HT-29 (cell line): ENCODE measurements around the gene MRPS12. TPM values are rescaled to one million over a fixed set of nuclear protein-coding genes. Genes with fewer than 3 reads are reported as not detected.

Experiments
- DNase-seq: peaks from one replicate; pipeline ENCODE4 v3.0.0-alpha.2; 2015; ENCODE audit warnings: low spot score
- total RNA-seq: library from RNA; depleted of rRNA; stranded (reverse); fragments of >200 nt; shearing (Covaris generic); gene quantifications from 2 replicates; pipeline ENCODE4 v1.2.3, GENCODE V29; 2014; rRNA removed

Gene MRPS12
- total RNA-seq, 1 experiment from 2014 or later: 367 TPM

GRCh38 chr19:38975214-38975860 lies 44.6 kb downstream of the MRPS12 start, which contains the start of gene FBXO17:
Gene FBXO17, minus strand, starts transcription at chr19:38975742. Its CDS starts 25,423 bp downstream, at chr19:38950319.
- no peak for DNase-seq

- DNase-seq: no peak
Measured at GRCh38 chr19:38975861-38976271, 45.1 kb downstream of the MRPS12 start.

GRCh38 chr19:38977445-38978325 lies 46.9 kb downstream of the MRPS12 start:
- DNase-seq: no peak

GRCh38 chr19:38978326-38978689 lies 47.6 kb downstream of the MRPS12 start:
- DNase-seq: no peak

GRCh38 chr19:38979812-38980211 lies 49.1 kb downstream of the MRPS12 start:
- no peak for DNase-seq

- no peak for DNase-seq
Measured at GRCh38 chr19:38980583-38981374, 50.0 kb downstream of the MRPS12 start.

Other genes with a start within 250 kb of the MRPS12 start
- gene CAPN12, start 186.5 kb upstream of the MRPS12 start, total RNA-seq: 50.6 and 53.9 TPM in 2 replicates
- gene LGALS7, start 157.4 kb upstream of the MRPS12 start, total RNA-seq: 1.5 TPM in 1 of 2 replicates, not detected in the other
- gene LGALS7B, start 141.7 kb upstream of the MRPS12 start, total RNA-seq: 6.0 TPM in 1 of 2 replicates, not detected in the other
- 959 and 1,005 TPM in 2 replicates for gene LGALS4, start 118.0 kb upstream of the MRPS12 start, total RNA-seq
- gene ECH1, start 99.2 kb upstream of the MRPS12 start, total RNA-seq: 252 and 285 TPM in 2 replicates
- 389 and 434 TPM in 2 replicates for gene HNRNPL, start 81.0 kb upstream of the MRPS12 start, total RNA-seq
- gene RINL, start 52.7 kb upstream of the MRPS12 start, total RNA-seq: 8.6 and 13.1 TPM in 2 replicates
- 69.8 and 86.7 TPM in 2 replicates for gene SIRT2, start 31.3 kb upstream of the MRPS12 start, total RNA-seq
- gene NFKBIB, start 31.0 kb upstream of the MRPS12 start, total RNA-seq: 101 and 106 TPM in 2 replicates
- gene CCER2, start 18.8 kb upstream of the MRPS12 start, total RNA-seq: 0.16 TPM in 1 of 2 replicates, not detected in the other
- gene SARS2, start 181 bp upstream of the MRPS12 start, total RNA-seq: 100 and 110 TPM in 2 replicates
- not detected in 2 replicates for gene FBXO17, start 44.8 kb downstream of the MRPS12 start, total RNA-seq
- not detected in 2 replicates for gene FBXO27, start 101.6 kb downstream of the MRPS12 start, total RNA-seq
- gene ACP7, start 153.4 kb downstream of the MRPS12 start, total RNA-seq: not detected in 2 replicates
- 42.3 and 46.5 TPM in 2 replicates for gene PAK4, start 194.8 kb downstream of the MRPS12 start, total RNA-seq